Measurements from ENCODE around the gene PATL1. TPM values are rescaled to one million over a fixed set of nuclear protein-coding genes. Genes with fewer than 3 reads are reported as not detected.
A peak's percentile ranks its signal among the peaks of the same experiment; 100 is the strongest.
"Not testable (repeated sequence)": the region's sequence is repeated elsewhere in the genome, so short reads cannot be mapped to it uniquely, and the experiment has no call there.

Gene PATL1
- total RNA-seq, 2 donors from 2014 or later, result 43.3 to 47.3 TPM

DNA sequence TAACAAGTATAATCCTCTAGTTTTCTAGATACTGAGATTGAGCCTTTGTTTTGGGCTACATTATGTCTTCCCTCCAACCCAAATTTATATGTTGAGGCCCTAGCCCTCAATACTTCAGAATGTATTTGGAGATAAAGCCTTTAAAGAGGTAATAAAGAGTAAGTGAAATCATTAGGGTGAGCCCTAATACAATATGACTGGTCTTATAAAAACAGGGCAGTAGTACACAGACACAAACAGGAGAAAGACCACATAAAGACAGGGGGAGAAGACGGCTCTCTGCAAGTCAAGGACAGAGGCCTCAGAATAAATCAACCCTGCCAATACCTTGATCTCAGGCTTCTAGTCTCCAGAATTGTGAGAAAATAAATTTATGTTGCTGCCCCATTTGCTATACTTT is 38.5 kb upstream of the PATL1 start:
- Histone ChIP-seq H3K27ac (no peak overlapping the region), H3K36me3 (no peaks in the 10 kb centered on the region), H3K9me3 (no peaks in the 10 kb centered on the region), H3K9ac (ENCODE audit: low read depth in 2 of 2, low read length in 2 of 2) (no peak overlapping the region), H3K4me3 (no peak overlapping the region), H3K4me1 (no peaks in the 10 kb centered on the region), H3K27me3 (no peaks in the 10 kb centered on the region)
- TF ChIP-seq, protein P1, sequence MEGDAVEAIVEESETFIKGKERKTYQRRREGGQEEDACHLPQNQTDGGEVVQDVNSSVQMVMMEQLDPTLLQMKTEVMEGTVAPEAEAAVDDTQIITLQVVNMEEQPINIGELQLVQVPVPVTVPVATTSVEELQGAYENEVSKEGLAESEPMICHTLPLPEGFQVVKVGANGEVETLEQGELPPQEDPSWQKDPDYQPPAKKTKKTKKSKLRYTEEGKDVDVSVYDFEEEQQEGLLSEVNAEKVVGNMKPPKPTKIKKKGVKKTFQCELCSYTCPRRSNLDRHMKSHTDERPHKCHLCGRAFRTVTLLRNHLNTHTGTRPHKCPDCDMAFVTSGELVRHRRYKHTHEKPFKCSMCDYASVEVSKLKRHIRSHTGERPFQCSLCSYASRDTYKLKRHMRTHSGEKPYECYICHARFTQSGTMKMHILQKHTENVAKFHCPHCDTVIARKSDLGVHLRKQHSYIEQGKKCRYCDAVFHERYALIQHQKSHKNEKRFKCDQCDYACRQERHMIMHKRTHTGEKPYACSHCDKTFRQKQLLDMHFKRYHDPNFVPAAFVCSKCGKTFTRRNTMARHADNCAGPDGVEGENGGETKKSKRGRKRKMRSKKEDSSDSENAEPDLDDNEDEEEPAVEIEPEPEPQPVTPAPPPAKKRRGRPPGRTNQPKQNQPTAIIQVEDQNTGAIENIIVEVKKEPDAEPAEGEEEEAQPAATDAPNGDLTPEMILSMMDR (IDR thresholded peaks at IDR 0.05), result no peak
- DNase-seq, result no peak
- intact Hi-C loops (cut with DNase I), result no loop called here

DNA sequence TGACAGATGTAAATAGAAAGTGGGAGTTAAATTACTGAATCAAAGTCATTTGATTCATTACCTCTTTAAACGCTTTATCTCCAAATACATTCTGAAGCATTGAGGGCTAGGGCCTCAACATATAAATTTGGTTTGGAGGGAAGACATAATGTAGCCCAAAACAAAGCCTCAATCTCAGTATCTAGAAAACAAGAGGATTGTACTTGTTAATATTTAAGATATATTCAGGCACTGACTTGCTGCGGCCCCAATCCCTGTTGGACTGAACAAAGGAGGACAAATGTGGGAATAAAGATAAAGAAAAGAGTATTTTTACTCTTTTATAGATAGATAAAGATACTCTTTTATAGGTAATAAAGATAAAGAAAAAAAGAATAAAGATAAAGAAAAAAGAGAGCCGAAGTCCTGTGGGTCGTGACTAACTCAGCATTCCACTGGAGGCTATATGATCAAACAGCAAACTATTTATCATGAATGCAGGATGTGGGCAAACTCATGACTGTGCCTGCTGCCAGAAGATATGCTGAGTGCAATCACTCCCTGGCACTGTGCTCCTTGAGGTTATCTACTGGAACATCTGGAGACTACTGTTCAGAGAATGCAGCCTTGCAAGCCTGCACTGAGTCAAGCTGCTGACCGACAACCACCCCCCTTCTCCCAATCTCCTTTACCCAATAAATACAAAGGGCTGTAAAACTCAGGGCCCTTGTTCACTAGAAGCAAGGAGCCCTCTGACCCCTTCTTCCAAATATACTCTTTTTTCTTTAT is 37.9 kb upstream of the PATL1 start:
- intact Hi-C loops (cut with DNase I), result no loop called here
- TF ChIP-seq, protein P1 (IDR thresholded peaks at IDR 0.05), result no peak
- no peak overlapping the region for H3K27ac ChIP-seq
- no peaks in the 10 kb centered on the region for H3K27me3 ChIP-seq
- H3K36me3 ChIP-seq, result no peaks in the 10 kb centered on the region
- no peaks in the 10 kb centered on the region for H3K9me3 ChIP-seq
- H3K9ac ChIP-seq (ENCODE audit: low read depth in 2 of 2, low read length in 2 of 2), result no peak overlapping the region
- no peaks in the 10 kb centered on the region for H3K4me1 ChIP-seq
- peak; percentile 72 for DNase-seq
- H3K4me3 ChIP-seq, result no peak overlapping the region

DNA sequence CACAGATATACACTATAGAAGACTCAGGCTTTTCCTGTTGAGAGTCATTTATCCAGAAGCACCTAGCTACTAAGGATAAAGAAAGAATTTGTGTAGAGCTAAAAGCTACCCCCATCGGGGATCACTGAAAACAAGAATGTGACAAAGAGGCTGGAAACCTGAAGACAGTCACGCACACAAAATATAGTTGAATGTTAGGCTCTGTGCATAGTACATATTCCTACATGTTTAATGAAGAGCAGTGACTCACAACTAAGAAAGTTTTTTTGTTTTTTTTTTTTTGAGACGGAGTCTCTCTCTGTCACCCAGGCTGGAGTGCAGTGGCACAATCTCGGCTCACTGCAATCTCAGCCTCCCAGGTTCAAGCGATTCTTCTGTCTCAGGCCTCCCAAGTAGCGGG is 36.5 kb upstream of the PATL1 start:
- intact Hi-C loops (cut with DNase I), result no loop called here
- no peak overlapping the region for H3K27ac ChIP-seq
- no peak overlapping the region for H3K9ac ChIP-seq (ENCODE audit: low read depth in 2 of 2, low read length in 2 of 2)
- H3K4me3 ChIP-seq, result no peak overlapping the region
- TF ChIP-seq, protein P1 (IDR thresholded peaks at IDR 0.05), result no peak
- no peaks in the 10 kb centered on the region for H3K36me3 ChIP-seq
- no peaks in the 10 kb centered on the region for H3K27me3 ChIP-seq
- H3K4me1 ChIP-seq, result no peaks in the 10 kb centered on the region
- H3K9me3 ChIP-seq, result no peaks in the 10 kb centered on the region
- no peak for DNase-seq

DNA sequence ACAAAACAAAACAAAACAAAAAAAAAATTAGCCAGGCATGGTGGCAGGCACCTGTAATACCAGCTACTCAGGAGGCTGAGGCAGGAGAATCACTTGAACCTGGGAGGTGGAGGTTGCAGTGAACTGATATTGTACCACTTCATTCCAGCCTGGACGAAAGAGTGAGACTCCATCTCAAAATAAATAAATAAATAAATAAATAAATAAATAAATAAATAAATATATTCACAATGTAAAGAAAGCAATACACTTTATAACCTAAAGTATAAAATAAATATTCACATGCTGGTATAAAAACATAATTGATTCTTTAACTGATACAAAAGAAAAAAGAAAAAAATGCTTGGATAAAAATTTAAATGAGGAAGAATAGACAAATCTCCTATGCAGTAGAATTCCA is 34.7 kb upstream of the PATL1 start:
- intact Hi-C loops (cut with DNase I); H3K27me3 ChIP-seq; H3K27ac ChIP-seq; H3K4me3 ChIP-seq; H3K4me1 ChIP-seq; H3K9ac ChIP-seq (ENCODE audit: low read depth in 2 of 2, low read length in 2 of 2); H3K36me3 ChIP-seq; DNase-seq; H3K9me3 ChIP-seq: not testable (repeated sequence)

DNA sequence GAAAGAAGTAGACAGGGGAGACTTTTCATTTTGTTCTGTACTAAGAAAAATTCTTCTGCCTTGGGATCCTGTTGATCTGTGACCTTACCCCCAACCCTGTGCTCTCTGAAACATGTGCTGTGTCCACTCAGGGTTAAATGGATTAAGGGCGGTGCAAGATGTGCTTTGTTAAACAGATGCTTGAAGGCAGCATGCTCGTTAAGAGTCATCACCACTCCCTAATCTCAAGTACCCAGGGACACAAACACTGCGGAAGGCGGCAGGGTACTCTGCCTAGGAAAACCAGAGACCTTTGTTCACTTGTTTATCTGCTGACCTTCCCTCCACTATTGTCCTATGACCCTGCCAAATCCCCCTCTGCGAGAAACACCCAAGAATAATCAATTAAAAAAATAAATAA is 31.3 kb upstream of the PATL1 start:
- H3K27ac ChIP-seq; H3K27me3 ChIP-seq; H3K4me1 ChIP-seq; H3K9me3 ChIP-seq; H3K9ac ChIP-seq (ENCODE audit: low read depth in 2 of 2, low read length in 2 of 2); H3K4me3 ChIP-seq; DNase-seq; H3K36me3 ChIP-seq; intact Hi-C loops (cut with DNase I): not testable (repeated sequence)

DNA sequence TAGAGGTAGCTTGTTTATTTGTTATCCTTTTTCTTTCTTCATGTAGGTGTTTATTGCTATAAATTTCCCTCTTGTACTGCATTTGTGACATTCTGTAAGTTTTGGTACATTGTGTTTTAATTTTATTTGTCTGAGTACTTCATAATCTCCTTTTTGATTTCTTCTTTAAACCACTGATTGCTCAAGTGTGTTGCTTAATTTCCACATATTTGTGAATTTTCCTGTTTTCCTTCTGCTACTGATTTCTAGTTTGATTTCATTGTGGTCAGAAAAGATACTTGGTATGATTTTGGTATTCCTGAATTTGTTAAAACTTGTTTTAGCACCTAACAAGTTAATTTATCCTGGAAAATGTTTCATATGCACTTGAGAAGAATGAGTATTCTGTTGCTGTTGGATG is 29.7 kb upstream of the PATL1 start:
- no peak overlapping the region for H3K27ac ChIP-seq
- TF ChIP-seq, protein P1 (IDR thresholded peaks at IDR 0.05), result no peak
- H3K4me3 ChIP-seq, result no peak overlapping the region

More for the DNA sequence above, 29.7 kb upstream of the PATL1 start:
- no peaks in the 10 kb centered on the region for H3K27me3 ChIP-seq
- no peaks in the 10 kb centered on the region for H3K9me3 ChIP-seq
- intact Hi-C loops (cut with DNase I), result no loop called here
- H3K36me3 ChIP-seq, result no peaks in the 10 kb centered on the region
- no peaks in the 10 kb centered on the region for H3K4me1 ChIP-seq
- DNase-seq, result no peak
- H3K9ac ChIP-seq (ENCODE audit: low read depth in 2 of 2, low read length in 2 of 2), result no peak overlapping the region

Data from colonic mucosa (tissue), 4 donors.